IMR-90 (cell line): ENCODE measurements around the gene ITM2C. TPM values are rescaled to one million over a fixed set of nuclear protein-coding genes. Genes with fewer than 3 reads are reported as not detected.

Source experiments
- ATAC-seq: fragments of 200-7000 bp; cut with Tn5 transposase; 2 replicates; pipeline ENCODE4 v1.9.1; 2020; ENCODE audit warnings: low read depth, mild to moderate bottlenecking, moderate library complexity
- BruUV-seq: library from RNA; stranded (reverse); fragments of 400-500 nt; replicated peaks from 2 replicates; lab custom pipeline; 2021; lab: Mats Ljungman, UMichigan
- CTCF ChIA-PET: fragments of 300-600 bp; formaldehyde crosslinking; extraction: SDS; loops from one replicate; lab custom pipeline; 2021; ENCODE audit warnings: antibody characterized with exemption; lab: Yijun Ruan, JAX
- POLR2A ChIA-PET: fragments of 300-600 bp; sonication (Branson Sonifier 250); formaldehyde crosslinking; loops from one replicate; lab custom pipeline; 2022; ENCODE audit warnings: antibody characterized with exemption; ENCODE audit not compliant: unreplicated experiment; lab: Charles Lee
- DNase-seq: peaks from one replicate; pipeline ENCODE4 v3.0.0; 2013
- H2AFZ ChIP-seq: replicated peaks from 2 replicates; pipeline ENCODE3; 2013; ENCODE audit warnings: low read length, mild to moderate bottlenecking; ENCODE audit not compliant: poor library complexity
- H2AK5ac ChIP-seq: 2 replicates; pipeline ENCODE4 v1.6.1; 2013; ENCODE audit warnings: low read depth, low read length, inconsistent platforms
- H2AK9ac ChIP-seq: replicated peaks from 2 replicates; pipeline ENCODE3; 2013; ENCODE audit warnings: mild to moderate bottlenecking, low read depth, low read length, moderate library complexity; ENCODE audit not compliant: poor library complexity
- H2BK120ac ChIP-seq: 2 replicates; pipeline ENCODE4 v1.6.1; 2013; ENCODE audit warnings: low read depth, low read length, inconsistent platforms
- H2BK15ac ChIP-seq: 3 replicates; pipeline ENCODE4 v1.6.1; 2013; ENCODE audit warnings: low read depth, low read length, inconsistent platforms
- H2BK20ac ChIP-seq: 2 replicates; pipeline ENCODE4 v1.6.1; 2013; ENCODE audit warnings: low read depth, mild to moderate bottlenecking, inconsistent platforms, low read length, moderate library complexity
- H2BK5ac ChIP-seq: 2 replicates; pipeline ENCODE4 v1.6.1; 2013; ENCODE audit warnings: mild to moderate bottlenecking, low read depth, low read length, inconsistent platforms; ENCODE audit not compliant: poor library complexity, severe bottlenecking
- H3K14ac ChIP-seq: replicated peaks from 2 replicates; pipeline ENCODE4 v1.6.1; 2013; ENCODE audit warnings: low read depth, low read length, inconsistent platforms
- H3K18ac ChIP-seq: 2 replicates; pipeline ENCODE4 v1.6.1; 2013; ENCODE audit warnings: low read depth, low read length, control low read depth
- H3K23ac ChIP-seq: 2 replicates; pipeline ENCODE4 v1.6.1; 2013; ENCODE audit warnings: low read depth, low read length, inconsistent platforms
- H3K27ac ChIP-seq: 2 replicates; pipeline ENCODE4 v1.5.1; 2013; ENCODE audit warnings: mild to moderate bottlenecking, control low read depth, low read length; ENCODE audit not compliant: insufficient read depth
- H3K27me3 ChIP-seq: 2 replicates; pipeline ENCODE4 v1.6.1; 2013; ENCODE audit warnings: low read length; ENCODE audit not compliant: control insufficient read depth, insufficient read depth
- H3K36me3 ChIP-seq: 2 replicates; pipeline ENCODE4 v1.6.1; 2013; ENCODE audit warnings: low read length, mixed read lengths; ENCODE audit not compliant: control insufficient read depth, insufficient read depth
- H3K4ac ChIP-seq: 2 replicates; pipeline ENCODE4 v1.6.1; 2013; ENCODE audit warnings: low read depth, low read length, inconsistent platforms
- H3K4me1 ChIP-seq: 2 replicates; pipeline ENCODE4 v1.6.1; 2013; ENCODE audit warnings: low read length, mixed read lengths; ENCODE audit not compliant: control insufficient read depth, insufficient read depth
- H3K4me2 ChIP-seq: 2 replicates; pipeline ENCODE4 v1.6.1; 2013; ENCODE audit warnings: low read depth, mild to moderate bottlenecking, control low read depth, low read length, moderate library complexity
- H3K4me3 ChIP-seq: 2 replicates; pipeline ENCODE4 v1.5.1; 2013; ENCODE audit warnings: low read depth, mild to moderate bottlenecking, control low read depth, low read length, moderate library complexity; ENCODE audit not compliant: insufficient read depth
- H3K56ac ChIP-seq: 2 replicates; pipeline ENCODE4 v1.6.1; 2013; ENCODE audit warnings: low read length, inconsistent platforms; ENCODE audit not compliant: insufficient read depth; ENCODE audit errors: extremely low read depth
- H3K79me1 ChIP-seq, 2 experiments: 2 replicates each; pipeline ENCODE4 v1.6.1; 2013; ENCODE audit warnings: low read length in 2 of 2, inconsistent platforms in 1 of 2, low read depth in 1 of 2
- H3K9ac ChIP-seq: 2 replicates; pipeline ENCODE4 v1.6.1; 2013; ENCODE audit warnings: low read depth, low read length, control low read depth
- H3K9me1 ChIP-seq: 2 replicates; pipeline ENCODE4 v1.6.1; 2013; ENCODE audit warnings: low read length, inconsistent platforms; ENCODE audit not compliant: insufficient read depth
- H3K9me3 ChIP-seq: 2 replicates; pipeline ENCODE4 v1.6.1; 2013; ENCODE audit warnings: low read length; ENCODE audit not compliant: control insufficient read depth, insufficient read depth
- H4K20me1 ChIP-seq: 2 replicates; pipeline ENCODE4 v1.6.1; 2013; ENCODE audit warnings: low read length, inconsistent platforms; ENCODE audit not compliant: insufficient read depth
- H4K5ac ChIP-seq: 2 replicates; pipeline ENCODE4 v1.6.1; 2013; ENCODE audit warnings: mild to moderate bottlenecking, low read depth, low read length, control low read depth
- H4K8ac ChIP-seq, 2 experiments: 2 replicates each; pipeline ENCODE4 v1.6.1; 2013; ENCODE audit warnings: low read depth in 2 of 2, low read length in 2 of 2, control low read depth in 1 of 2, inconsistent platforms in 1 of 2
- H4K91ac ChIP-seq: 2 replicates; pipeline ENCODE4 v1.6.1; 2013; ENCODE audit warnings: low read depth, low read length, inconsistent platforms; ENCODE audit not compliant: insufficient read depth
- CEBPB ChIP-seq: IDR thresholded peaks from 2 replicates; pipeline ENCODE4 v1.6.1; 2012; ENCODE audit warnings: low read depth, low read length, improper control_type of control experiment
- FOS ChIP-seq: fragments of 150-350 bp; IDR thresholded peaks from 2 replicates; pipeline ENCODE4 v1.6.1; 2016; ENCODE audit warnings: low read depth, low read length
- POLR2A ChIP-seq: IDR thresholded peaks from 2 replicates; pipeline ENCODE4 v1.6.1; 2012; ENCODE audit warnings: mild to moderate bottlenecking, low read depth, low read length
- RCOR1 ChIP-seq: IDR thresholded peaks from 2 replicates; pipeline ENCODE4 v1.6.1; 2012; ENCODE audit warnings: mild to moderate bottlenecking, low read length, improper control_type of control experiment; ENCODE audit not compliant: insufficient replicate concordance
- RFX5 ChIP-seq: IDR thresholded peaks from 2 replicates; pipeline ENCODE4 v1.8.0; 2012; ENCODE audit warnings: low read depth, mild to moderate bottlenecking, low read length, moderate library complexity
- SMC3 ChIP-seq: fragments of 150-350 bp; IDR thresholded peaks from 2 replicates; pipeline ENCODE4 v1.6.1; 2016; ENCODE audit warnings: low read depth, mild to moderate bottlenecking, antibody characterized with exemption, low read length, moderate library complexity
- WGBS, 2 experiments: methylation state at CpG; one replicate each; pipeline versions ENCODE4 v1.1.5 to v1.1.7; 2013; ENCODE audit warnings: missing lambda C conversion rate in 2 of 2; ENCODE audit not compliant: insufficient read length in 1 of 2; ENCODE audit errors: extremely low coverage in 2 of 2; 5-methylcytosine and 5-hydroxymethylcytosine counted together
- dilution Hi-C: fragments of 300-500 bp; cut with HindIII; formaldehyde crosslinking; loops from one replicate; pipeline ENCODE4 v1.14.3; 2018; ENCODE audit warnings: low sequenced_read_pairs; ENCODE audit not compliant: unreplicated experiment
- in situ Hi-C: fragments of 300-500 bp; cut with MboI; formaldehyde crosslinking; loops from 3 replicates; pipeline ENCODE4 v1.14.3; 2019; ENCODE audit warnings: low sequenced_read_pairs, inconsistent platforms, mixed read lengths
- intact Hi-C: fragments of 100-400 bp; cut with micrococcal nuclease; formaldehyde crosslinking; loops from 2 replicates; pipeline ENCODE4 v1.10.0; 2022
- polyA plus RNA-seq, 3 experiments: library from polyadenylated mRNA; depleted of rRNA; stranded (reverse); fragments of >200 nt; gene quantifications; 2 replicates each; pipeline ENCODE4 v1.2.3, GENCODE V29; 2012; ENCODE audit warnings: low replicate concordance in 1 of 3
- total RNA-seq: library from RNA; depleted of rRNA; stranded (reverse); fragments of >200 nt; gene quantifications from 2 replicates; pipeline ENCODE4 v1.2.3, GENCODE V29; 2012

The ITM2C gene
- total and polyA plus RNA-seq, 2 of the 4 experiments (the other 2 are of a cell fraction): 46.8 to 274 TPM

- H3K79me1 ChIP-seq: no peaks in the 10 kb centered on the region
- no peaks in the 10 kb centered on the region for H3K9me3 ChIP-seq
- H2BK20ac ChIP-seq: no peak overlapping the region
- H3K14ac ChIP-seq: no peak overlapping the region
- no peak overlapping the region for H3K4ac ChIP-seq
- H3K4me3 ChIP-seq: no peak overlapping the region
- no peaks in the 10 kb centered on the region; the same call in 1 of the 2 replicates for H3K9me1 ChIP-seq
- no peak overlapping the region for H2AFZ ChIP-seq
- no peaks in the 10 kb centered on the region for H3K4me1 ChIP-seq
- 11% methylated on average over 4 of the region's 10 CpGs; no CpG with 5 or more reads in 1 of the 2 experiments for WGBS, 2 experiments
- H3K36me3 ChIP-seq: no peaks in the 10 kb centered on the region
- H2BK15ac ChIP-seq: no peak overlapping the region
- no peak overlapping the region for H3K27ac ChIP-seq
- ChIA-PET POLR2A (no interaction called here), CTCF (interaction anchor here (0.5 kb wide), 1 partner anchor 47 kb away, joined by 5 read pairs; no protein-coding TSS in a partner anchor)
- TF ChIP-seq POLR2A (no peak), RFX5 (no peak), RCOR1 (no peak), FOS (no peak), SMC3 (no peak), CEBPB (no peak)
- H3K9ac ChIP-seq: no peak overlapping the region
- peaks cover 47% of the 10 kb centered on the region for H3K27me3 ChIP-seq
- intact Hi-C loops (loop anchor here (10.0 kb wide), 1 partner anchor 554 kb away; no protein-coding TSS in a partner anchor), dilution Hi-C loops (no loop called here), in situ Hi-C loops (loop anchor here (5.0 kb wide), 1 partner anchor 87 kb away; no protein-coding TSS in a partner anchor)
- no peak overlapping the region for H4K5ac ChIP-seq
- BruUV-seq: no TSS peak
- no peak overlapping the region for H4K91ac ChIP-seq
- no peaks in the 10 kb centered on the region for H4K20me1 ChIP-seq
- H3K23ac ChIP-seq: no peak overlapping the region
- DNase-seq: no peak
- no peak overlapping the region for H2BK120ac ChIP-seq
- H2BK5ac ChIP-seq: no peak overlapping the region
- H3K18ac ChIP-seq: no peak overlapping the region
- H3K56ac ChIP-seq: no peak overlapping the region
- ATAC-seq: no peak
- H4K8ac ChIP-seq: no peak overlapping the region
- H2AK5ac ChIP-seq: no peak overlapping the region
- no peak overlapping the region for H3K4me2 ChIP-seq
- no peak overlapping the region for H2AK9ac ChIP-seq
Observed at GRCh38 chr2:230900336-230900995, 35.7 kb downstream of the ITM2C start.
